Stomach smooth muscle (tissue), 2 donors: ENCODE data around the gene LCE1C.

Experiments used
- H3K27ac ChIP-seq: one replicate; pipeline ENCODE4 v1.7.0; 2013; ENCODE audit warnings: mild to moderate bottlenecking, low read length, inconsistent platforms
- H3K27me3 ChIP-seq, 2 donors: one replicate each; pipeline ENCODE4 v1.7.0; 2013; ENCODE audit warnings: low read length in 2 of 2; ENCODE audit not compliant: insufficient read depth in 2 of 2, control insufficient read depth in 1 of 2
- H3K36me3 ChIP-seq, 2 donors: one replicate each; pipeline ENCODE4 v1.7.0; 2013; ENCODE audit warnings: low read length in 2 of 2; ENCODE audit not compliant: control insufficient read depth in 2 of 2, insufficient read depth in 2 of 2
- H3K4me1 ChIP-seq: one replicate; pipeline ENCODE4 v1.7.0; 2013; ENCODE audit warnings: low read length; ENCODE audit not compliant: control insufficient read depth, insufficient read depth
- H3K4me3 ChIP-seq, 2 donors: one replicate each; pipeline ENCODE4 v1.7.0; 2013; ENCODE audit warnings: low read length in 2 of 2
- H3K9ac ChIP-seq, 2 donors: one replicate each; pipeline ENCODE4 v1.7.0; 2013; ENCODE audit warnings: low read length in 2 of 2, mild to moderate bottlenecking in 1 of 2
- H3K9me3 ChIP-seq, 2 donors: one replicate each; pipeline ENCODE4 v1.7.0; 2013; ENCODE audit warnings: low read length in 2 of 2; ENCODE audit not compliant: control insufficient read depth in 2 of 2
- donor health status: healthy.
- donor health status: Pancreatic carcinoma.

LCE1C gene

GRCh38 chr1:152760551-152761190 is 45.8 kb downstream of the LCE1C start:
- H3K27ac ChIP-seq = no peak overlapping the region
- no peaks in the 10 kb centered on the region for H3K9me3 ChIP-seq

GRCh38 chr1:152759453-152760173 is 46.8 kb downstream of the LCE1C start:
- Histone ChIP-seq H3K9me3 (no peaks in the 10 kb centered on the region), H3K4me1 (no peaks in the 10 kb centered on the region), H3K27me3 (no peaks in the 10 kb centered on the region), H3K27ac (no peak overlapping the region), H3K9ac (no peak overlapping the region), H3K36me3 (no peaks in the 10 kb centered on the region), H3K4me3 (no peak overlapping the region)

More at GRCh38 chr1:152760551-152761190, 45.8 kb downstream of the LCE1C start:
- Histone ChIP-seq H3K36me3 (no peaks in the 10 kb centered on the region), H3K27me3 (no peaks in the 10 kb centered on the region), H3K4me1 (no peaks in the 10 kb centered on the region), H3K4me3 (no peak overlapping the region), H3K9ac (no peak overlapping the region)

- Histone ChIP-seq H3K9ac (no peak overlapping the region), H3K36me3 (no peaks in the 10 kb centered on the region), H3K4me3 (no peak overlapping the region), H3K27me3 (no peaks in the 10 kb centered on the region), H3K4me1 (no peaks in the 10 kb centered on the region), H3K9me3 (no peaks in the 10 kb centered on the region), H3K27ac (no peak overlapping the region)
These were observed 47.8 kb downstream of the LCE1C start for GRCh38 chr1:152758636-152759035.

- Histone ChIP-seq H3K4me3 (no peak within 1 kb of the TSS), H3K27ac (no peak within 1 kb of the TSS), H3K4me1 (no peaks in the 10 kb centered on the region), H3K36me3 (no peaks in the 10 kb centered on the region), H3K27me3 (no peaks in the 10 kb centered on the region), H3K9ac (no peak within 1 kb of the TSS), H3K9me3 (no peaks in the 10 kb centered on the region)
These were observed 48.7 kb downstream of the LCE1C start, which contains the start of gene KPRP for GRCh38 chr1:152757747-152758146. Gene KPRP, plus strand, starts transcription at chr1:152758025. Its CDS starts 1,564 bp downstream, at chr1:152759589.

GRCh38 chr1:152756872-152757271 is 49.6 kb downstream of the LCE1C start:
- no peak overlapping the region for H3K4me3 ChIP-seq
- H3K9me3 ChIP-seq = no peaks in the 10 kb centered on the region
- H3K27me3 ChIP-seq = no peaks in the 10 kb centered on the region
- no peak overlapping the region for H3K9ac ChIP-seq
- no peaks in the 10 kb centered on the region for H3K36me3 ChIP-seq
- H3K27ac ChIP-seq = no peak overlapping the region
- no peaks in the 10 kb centered on the region for H3K4me1 ChIP-seq
